Measurements from ENCODE around the gene MYO7A. TPM values are rescaled to one million over a fixed set of nuclear protein-coding genes. Genes with fewer than 3 reads are reported as not detected.

Gene MYO7A
- total and polyA plus RNA-seq, 2 donors (not counting 3 experiments of a cell fraction or from before 2014, with no cell fraction given): 1.3 to 3.6 TPM

DNA sequence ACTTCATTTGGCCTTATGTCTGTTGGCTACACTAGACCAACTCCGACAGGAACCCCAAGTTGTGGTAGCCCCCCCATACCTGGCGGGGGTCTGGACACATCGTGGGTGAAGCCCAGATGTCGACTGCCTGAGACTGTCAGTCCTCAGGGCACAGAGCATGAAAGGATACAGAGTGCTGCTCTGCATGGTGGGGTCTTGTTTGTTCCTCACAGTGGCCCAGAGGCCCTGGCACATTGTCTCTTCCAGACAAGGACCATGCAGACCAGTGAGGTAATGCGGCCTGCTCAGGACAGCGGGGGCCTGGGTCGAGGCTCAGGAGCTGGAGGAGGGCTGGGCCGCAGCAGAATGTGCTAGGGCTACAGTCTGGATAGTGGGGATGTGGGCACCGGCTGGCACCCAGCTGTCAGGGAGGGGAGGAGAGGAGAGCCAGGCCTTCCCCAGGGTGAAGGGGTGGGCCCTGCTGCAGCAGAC, 46.6 kb upstream of the MYO7A start:
- no peak overlapping the region for H2AFZ ChIP-seq (ENCODE audit: low read depth, low read length)
- no peak overlapping the region for H3K9ac ChIP-seq (replicated peaks; ENCODE audit: extremely low read depth, insufficient read depth, low read length)
- DNase-seq (ENCODE audit: low read depth, low spot score): no peak
- intact Hi-C loops (cut with micrococcal nuclease) (no loop called here), dilution Hi-C loops (cut with MboI; ENCODE audit: extremely low pct_ligation_motif_present, low sequenced_read_pairs) (no loop called here)
- H3K9me1 ChIP-seq (replicated peaks; ENCODE audit: control insufficient read depth, extremely low read depth, insufficient read depth, low read length): no peaks in the 10 kb centered on the region
- H3K4me3 ChIP-seq (replicated peaks in 1 of 3; ENCODE audit: insufficient read depth in 1 of 3, low read depth in 1 of 3, low read length in 3 of 3): no peak overlapping the region
- H3K9me3 ChIP-seq (replicated peaks; ENCODE audit: control insufficient read depth, insufficient read depth, low read length): no peaks in the 10 kb centered on the region
- no peak for TF ChIP-seq JUN (IDR thresholded peaks at IDR 0.05; ENCODE audit: borderline replicate concordance, insufficient read depth, insufficient read length, low read depth)
- no peak for TF ChIP-seq CTCF (IDR thresholded peaks at IDR 0.05; ENCODE audit: extremely low read depth in 1 of 2, insufficient read depth in 1 of 2, low read depth in 1 of 2, low read length in 2 of 2)
- TF ChIP-seq GATA2 (IDR thresholded peaks at IDR 0.05; ENCODE audit: insufficient read depth, insufficient read length, low read depth, low read length): no peak
- TF ChIP-seq POLR2AphosphoS5 (IDR thresholded peaks at IDR 0.05; ENCODE audit: insufficient read depth, low read depth, low read length): no peak
- no peak for TF ChIP-seq FOS (IDR thresholded peaks at IDR 0.05; ENCODE audit: borderline replicate concordance, insufficient read depth, low read length)
- TF ChIP-seq EZH2 (IDR thresholded peaks at IDR 0.05; ENCODE audit: borderline replicate concordance, low read depth, low read length, severe bottlenecking): no peak
- no peak for TF ChIP-seq POLR2A (IDR thresholded peaks at IDR 0.05; ENCODE audit: low read depth, low read length)
- TF ChIP-seq MAX (IDR thresholded peaks at IDR 0.05; ENCODE audit: insufficient read depth, insufficient read length): no peak
- no peak for TF ChIP-seq MYC (IDR thresholded peaks at IDR 0.05; ENCODE audit: low read depth, low read length)
- no peak overlapping the region for H3K4me2 ChIP-seq (ENCODE audit: insufficient read depth, low read length)
- H3K27me3 ChIP-seq (ENCODE audit: control insufficient read depth in 2 of 2, insufficient read depth in 2 of 2, low read length in 2 of 2): no peaks in the 10 kb centered on the region
- POLR2A ChIA-PET: interaction anchor here (0.6 to 1.0 kb wide), 2 partner anchors 15 to 34 kb away, joined by 3 to 5 read pairs; partner anchors contain the start of gene CAPN5
- FAIRE-seq: no peak
- H3K36me3 ChIP-seq (ENCODE audit: control insufficient read depth in 2 of 2, extremely low read depth in 1 of 2, insufficient read depth in 2 of 2, low read length in 2 of 2): no peaks in the 10 kb centered on the region
- CTCF ChIA-PET: interaction anchor here (1.6 to 4.6 kb wide), 7 partner anchors 8 to 163 kb away, joined by 5 to 98 read pairs (median 20); partner anchors contain the start of gene CAPN5
- H3K27ac ChIP-seq (ENCODE audit: insufficient read depth, low read depth, low read length): no peak overlapping the region
- BruUV-seq (replicated peaks): no TSS peak
- no peaks in the 10 kb centered on the region for H4K20me1 ChIP-seq (replicated peaks; ENCODE audit: control insufficient read depth, extremely low read depth, insufficient read depth, low read length)
- no peaks in the 10 kb centered on the region for H3K79me2 ChIP-seq (ENCODE audit: control insufficient read depth, insufficient read depth, low read length)
- peaks cover 14% of the 10 kb centered on the region for H3K4me1 ChIP-seq (ENCODE audit: control insufficient read depth, extremely low read depth, insufficient read depth, low read length)

Data from endothelial cell of umbilical vein (primary cell).